GM18505 (cell line): ENCODE data around the gene LY86.
A peak's percentile ranks its signal among the peaks of the same experiment; 100 is the strongest.
"Not testable (repeated sequence)": the region's sequence is repeated elsewhere in the genome, so short reads cannot be mapped to it uniquely, and the experiment has no call there.

ENCODE experiments used
- ATAC-seq: cut with Tn5 transposase; IDR thresholded peaks from one replicate; pipeline ENCODE4 v1.9.1; 2021; ENCODE audit not compliant: unreplicated experiment
- POLR2A ChIP-seq: IDR thresholded peaks from 4 replicates; pipeline ENCODE4 v1.6.1; 2011; ENCODE audit warnings: borderline replicate concordance; ENCODE audit not compliant: insufficient read depth, insufficient read length; ENCODE audit errors: extremely low read depth

The LY86 gene

DNA sequence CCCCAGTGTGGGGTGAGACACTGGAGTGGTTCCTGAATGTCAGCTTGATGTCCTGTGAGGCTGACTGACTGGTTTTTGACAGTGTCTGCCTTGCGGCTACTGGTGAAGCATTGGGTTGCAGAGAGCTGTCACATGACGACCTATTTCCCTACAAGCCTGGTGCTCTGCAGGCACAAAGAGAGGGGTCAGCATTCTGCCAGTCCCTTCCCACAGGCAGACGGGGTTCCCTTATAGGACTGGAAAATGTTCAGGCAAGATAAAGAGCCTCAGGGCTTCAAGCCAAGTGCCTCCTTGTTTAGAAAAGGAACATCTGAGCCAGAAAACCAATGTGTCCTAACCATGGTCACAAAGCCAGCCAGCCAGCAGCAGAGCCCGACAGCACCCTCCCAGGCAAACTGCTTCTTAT lies 11.0 kb downstream of the LY86 start:
- TF ChIP-seq POLR2A: no peak
- no peak for ATAC-seq

DNA sequence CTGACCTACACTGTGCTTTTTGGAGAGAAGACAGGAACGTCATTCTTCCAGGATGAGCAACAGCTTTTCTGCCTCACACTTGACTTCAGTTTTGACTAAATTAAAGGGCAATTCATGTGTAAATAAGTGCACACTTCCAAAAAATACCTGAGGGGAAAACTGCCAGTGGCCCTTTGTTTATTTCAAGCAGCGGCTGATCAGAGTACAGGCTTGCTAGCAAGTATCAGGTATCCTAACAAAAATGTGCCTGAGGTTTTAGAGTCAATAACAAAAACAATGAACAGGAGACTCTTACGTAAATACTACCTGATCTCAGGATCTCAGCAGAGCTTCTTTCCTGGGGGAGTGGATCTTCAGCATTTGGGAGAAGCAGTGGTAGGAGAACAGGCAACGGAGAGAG lies 12.4 kb downstream of the LY86 start:
- no peak for ATAC-seq
- TF ChIP-seq POLR2A: no peak

DNA sequence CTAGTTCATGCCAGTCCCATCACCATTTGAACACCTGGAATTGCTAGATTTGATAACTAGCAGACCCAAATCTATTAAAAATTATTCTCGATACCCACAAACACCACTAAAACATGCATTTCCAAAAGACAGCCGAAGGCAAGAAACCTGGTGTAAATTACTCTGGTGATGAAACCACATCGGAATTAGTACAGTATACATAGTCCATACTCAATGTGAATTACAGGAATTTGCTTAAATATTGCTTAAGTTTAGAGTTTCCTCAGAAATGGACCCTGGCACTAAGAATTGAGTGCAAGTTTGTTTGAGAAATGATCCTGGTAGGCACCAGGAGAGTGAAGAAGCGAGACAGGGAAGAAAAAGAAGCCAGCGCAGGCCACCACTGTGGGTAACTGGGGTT lies 13.7 kb downstream of the LY86 start:
- ATAC-seq: no peak
- TF ChIP-seq POLR2A: no peak

DNA sequence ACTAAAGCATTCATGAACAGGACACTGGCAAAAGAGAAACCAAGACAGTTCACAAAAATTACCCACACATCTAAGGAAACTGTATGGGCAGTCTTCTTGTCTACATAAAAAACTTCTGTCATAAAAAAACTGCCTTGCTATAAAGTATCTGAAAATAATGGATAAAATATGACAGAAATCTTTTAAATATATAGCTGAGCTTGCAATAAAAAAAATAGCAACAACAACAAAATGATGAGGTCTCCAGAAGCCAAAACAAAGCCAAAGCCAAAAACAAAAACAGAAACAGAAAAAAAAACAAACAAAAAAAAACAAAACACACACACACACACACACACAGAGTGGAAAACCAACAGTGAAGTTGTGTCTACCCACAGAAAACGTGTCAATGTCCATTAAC lies 14.8 kb downstream of the LY86 start:
- no peak for ATAC-seq

DNA sequence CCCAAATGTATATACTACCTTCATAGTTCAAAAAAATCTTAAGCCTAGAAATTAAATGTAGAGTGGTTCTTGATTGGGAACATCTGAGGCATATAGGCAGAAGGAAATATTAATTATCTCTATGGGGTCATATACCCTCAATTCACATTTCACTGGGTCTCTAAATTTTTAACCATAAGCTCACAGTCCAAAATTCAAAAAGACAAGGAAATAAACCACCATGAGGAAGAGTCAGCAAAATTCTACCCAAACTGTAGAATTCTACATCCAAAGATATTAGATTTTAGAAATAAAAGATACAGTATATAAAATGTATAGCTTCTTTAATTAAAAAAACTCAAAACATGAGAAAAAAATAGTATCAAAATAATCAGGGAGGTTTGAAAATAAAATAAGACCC lies 15.5 kb downstream of the LY86 start:
- TF ChIP-seq POLR2A: no peak
- no peak for ATAC-seq

More for the DNA sequence above, 14.8 kb downstream of the LY86 start:
- TF ChIP-seq POLR2A: no peak

DNA sequence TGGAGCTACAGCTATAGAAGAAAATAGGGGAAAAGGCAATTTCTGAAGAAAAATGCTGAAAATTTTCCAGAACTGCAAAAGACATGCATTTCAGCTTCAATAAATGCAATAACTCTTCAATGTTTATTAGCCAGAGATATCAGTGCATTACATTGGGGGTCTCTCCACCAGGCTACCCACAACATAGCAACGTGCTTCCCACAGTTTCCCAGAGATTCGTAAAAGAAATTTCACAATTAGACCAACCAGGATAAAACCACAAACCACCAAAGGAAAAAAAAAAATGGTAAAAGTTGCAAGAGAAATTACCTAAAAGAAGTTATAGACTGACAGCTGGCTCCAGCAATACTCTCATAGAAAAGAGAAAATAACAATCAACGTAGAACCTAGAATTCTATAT lies 16.0 kb downstream of the LY86 start:
- no peak for TF ChIP-seq POLR2A
- ATAC-seq: no peak

DNA sequence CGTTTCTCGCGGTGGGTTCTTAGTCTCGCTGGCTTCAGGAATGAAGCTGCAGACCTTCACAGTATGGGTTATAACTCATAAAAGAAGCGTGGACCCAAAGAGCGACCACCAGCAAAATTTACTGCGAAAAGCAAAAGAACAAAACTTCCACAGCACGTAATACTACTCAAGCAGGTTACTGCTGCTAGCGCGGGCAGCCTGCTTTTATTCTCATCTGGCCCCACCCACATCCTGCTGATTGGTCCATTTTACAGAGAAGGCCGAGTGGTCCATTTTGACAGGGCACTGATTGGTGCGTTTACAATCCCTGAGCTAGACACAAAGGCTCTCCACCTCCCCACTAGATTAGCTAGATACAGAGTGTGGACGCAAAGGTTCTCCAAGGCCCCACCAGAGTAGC lies 17.4 kb downstream of the LY86 start:
- no peak for ATAC-seq
- no peak for TF ChIP-seq POLR2A

DNA sequence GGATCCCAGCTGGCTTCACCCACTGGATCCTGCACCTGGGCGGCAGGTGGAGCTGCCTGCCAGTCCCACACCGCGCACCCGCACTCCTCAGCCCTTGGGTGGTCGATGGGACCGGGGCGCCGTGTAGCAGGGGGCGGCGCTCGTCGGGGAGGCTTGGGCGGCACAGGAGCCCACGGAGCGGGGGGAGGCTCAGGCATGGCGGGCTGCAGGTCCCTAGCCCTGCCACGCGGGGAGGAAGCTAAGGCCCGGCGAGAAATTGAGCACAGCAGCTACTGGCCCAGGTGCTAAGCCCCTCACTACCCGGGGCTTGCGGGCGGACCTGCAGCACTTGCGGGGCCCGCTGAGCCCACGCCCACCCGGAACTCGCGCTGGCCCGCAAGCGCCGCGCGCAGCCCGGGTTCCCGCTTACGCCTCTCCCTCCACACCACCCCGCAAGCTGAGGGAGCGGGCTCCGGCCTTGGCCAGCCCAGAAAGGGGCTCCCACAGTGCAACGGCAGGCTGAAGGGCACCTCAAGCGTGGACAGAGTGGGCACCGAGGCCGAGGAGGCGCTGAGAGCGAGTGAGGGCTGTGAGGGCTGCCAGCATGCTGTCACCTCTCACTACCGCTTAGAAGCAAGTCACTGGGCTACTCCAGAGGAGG lies 18.0 kb downstream of the LY86 start:
- ATAC-seq: not testable (repeated sequence)

DNA sequence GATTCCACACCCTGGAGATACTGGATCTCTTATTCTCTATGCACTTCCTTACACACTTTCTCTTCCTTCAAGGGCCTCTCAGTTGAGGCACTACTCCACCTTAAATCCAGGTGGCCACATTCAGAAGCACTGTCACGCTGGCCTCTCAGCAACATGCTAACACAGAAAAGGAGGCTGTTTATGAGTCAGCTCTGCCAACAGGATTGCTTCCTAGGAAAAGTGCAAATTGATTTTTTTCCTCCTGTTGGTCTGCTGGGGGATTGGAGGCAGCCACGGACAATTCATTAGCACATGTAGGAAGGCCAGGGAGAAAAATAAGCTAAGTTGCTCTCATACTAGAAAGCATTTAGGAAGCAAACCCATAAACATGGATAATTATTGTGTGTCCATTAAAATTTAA lies 20.9 kb downstream of the LY86 start:
- TF ChIP-seq POLR2A: no peak
- ATAC-seq: no peak

DNA sequence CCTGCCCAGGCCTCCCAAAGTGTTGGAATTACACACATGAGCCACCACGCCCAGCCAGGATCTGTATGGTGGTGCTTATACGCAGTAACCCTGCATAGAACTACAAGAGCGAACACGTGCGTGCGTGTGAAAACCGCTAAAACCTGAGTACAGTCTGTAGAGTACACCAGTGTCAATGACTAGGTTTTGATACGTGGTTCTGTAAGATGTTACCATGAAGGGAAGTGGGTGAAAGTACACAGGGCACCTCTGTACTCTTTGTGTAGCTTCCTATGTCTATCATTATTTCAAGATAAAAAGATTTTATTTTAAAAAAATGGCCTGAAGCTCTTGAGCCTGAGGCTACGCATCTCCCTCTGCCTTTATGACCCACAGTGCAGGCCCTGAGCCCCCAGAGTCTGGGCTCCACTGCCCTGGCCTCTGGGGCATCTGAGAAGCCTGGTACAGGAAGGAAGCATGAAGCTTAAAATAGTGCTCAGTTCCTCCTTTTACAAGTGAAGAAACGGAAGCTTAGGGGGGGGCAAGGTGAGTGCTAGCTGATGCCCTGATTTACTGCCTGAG lies 21.6 kb downstream of the LY86 start:
- ATAC-seq: peak; percentile 94
- TF ChIP-seq POLR2A: peak; percentile 19

DNA sequence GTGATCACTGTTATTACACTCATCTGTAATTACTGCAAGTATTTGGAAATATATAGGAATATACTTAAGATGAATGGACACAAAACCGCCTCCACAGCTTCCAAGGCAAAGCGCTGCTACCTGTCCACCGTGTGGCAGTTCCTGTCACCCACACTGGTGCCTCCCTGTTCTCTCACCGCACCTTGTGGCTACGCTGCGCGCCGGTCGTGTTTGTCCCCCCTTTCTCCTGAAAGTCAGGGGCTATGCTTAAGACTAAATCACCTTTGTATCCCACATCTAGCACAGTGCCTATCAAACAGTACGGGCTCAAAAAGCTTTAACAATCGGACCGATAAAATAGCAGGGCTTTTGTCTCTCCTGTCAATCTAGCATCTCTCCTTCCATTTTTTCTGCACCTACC lies 23.0 kb downstream of the LY86 start:
- ATAC-seq: no peak
- no peak for TF ChIP-seq POLR2A

DNA sequence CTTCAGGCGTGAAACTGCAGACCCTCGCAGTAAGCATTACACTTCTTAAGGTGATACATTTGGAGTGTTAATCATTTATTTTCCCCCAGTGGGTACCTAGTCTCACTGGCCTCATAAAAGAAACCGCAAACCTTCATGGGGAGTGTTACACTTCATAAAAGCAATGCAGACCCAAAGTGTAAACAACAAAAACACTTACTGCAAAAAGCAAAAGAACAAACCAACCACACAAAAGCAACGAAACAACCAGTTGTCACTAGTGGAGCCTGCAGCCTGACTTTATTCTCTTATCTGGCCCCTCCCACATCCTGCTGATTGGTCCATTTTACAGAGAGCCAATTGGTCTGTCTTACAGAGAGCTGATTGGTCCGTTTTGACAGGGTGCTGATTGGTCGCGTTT lies 23.8 kb downstream of the LY86 start:
- TF ChIP-seq POLR2A: no peak
- ATAC-seq: no peak

DNA sequence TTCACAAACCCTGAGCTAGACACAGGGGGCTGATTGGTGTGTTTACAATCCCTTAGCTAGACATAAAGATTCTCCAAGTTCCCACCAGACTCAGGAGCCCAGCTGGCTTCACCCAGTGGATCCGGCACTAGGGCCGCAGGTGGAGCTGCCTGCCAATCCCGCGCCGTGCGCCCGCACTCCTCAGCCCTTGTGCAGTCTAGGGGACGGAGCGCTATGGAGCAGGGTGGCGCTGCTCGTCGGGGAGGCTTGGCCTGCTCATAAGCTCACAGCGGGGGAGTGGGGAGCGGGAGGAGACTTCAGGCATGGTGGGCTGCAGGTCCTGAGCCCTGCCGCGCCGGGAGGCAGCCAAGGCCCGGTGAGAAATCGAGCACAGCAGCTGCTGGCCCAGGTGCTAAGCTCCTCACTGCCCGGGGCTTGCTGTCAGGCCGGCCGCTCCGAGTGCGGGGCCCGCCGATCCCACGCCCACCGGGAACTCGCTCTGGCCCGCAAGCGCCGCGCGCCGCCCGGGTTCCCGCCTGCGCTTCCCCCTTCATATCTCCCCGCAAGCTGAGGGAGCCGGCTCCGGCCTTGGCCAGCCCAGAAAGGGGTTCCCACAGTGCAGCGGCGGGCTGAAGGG lies 24.7 kb downstream of the LY86 start:
- ATAC-seq: not testable (repeated sequence)

DNA sequence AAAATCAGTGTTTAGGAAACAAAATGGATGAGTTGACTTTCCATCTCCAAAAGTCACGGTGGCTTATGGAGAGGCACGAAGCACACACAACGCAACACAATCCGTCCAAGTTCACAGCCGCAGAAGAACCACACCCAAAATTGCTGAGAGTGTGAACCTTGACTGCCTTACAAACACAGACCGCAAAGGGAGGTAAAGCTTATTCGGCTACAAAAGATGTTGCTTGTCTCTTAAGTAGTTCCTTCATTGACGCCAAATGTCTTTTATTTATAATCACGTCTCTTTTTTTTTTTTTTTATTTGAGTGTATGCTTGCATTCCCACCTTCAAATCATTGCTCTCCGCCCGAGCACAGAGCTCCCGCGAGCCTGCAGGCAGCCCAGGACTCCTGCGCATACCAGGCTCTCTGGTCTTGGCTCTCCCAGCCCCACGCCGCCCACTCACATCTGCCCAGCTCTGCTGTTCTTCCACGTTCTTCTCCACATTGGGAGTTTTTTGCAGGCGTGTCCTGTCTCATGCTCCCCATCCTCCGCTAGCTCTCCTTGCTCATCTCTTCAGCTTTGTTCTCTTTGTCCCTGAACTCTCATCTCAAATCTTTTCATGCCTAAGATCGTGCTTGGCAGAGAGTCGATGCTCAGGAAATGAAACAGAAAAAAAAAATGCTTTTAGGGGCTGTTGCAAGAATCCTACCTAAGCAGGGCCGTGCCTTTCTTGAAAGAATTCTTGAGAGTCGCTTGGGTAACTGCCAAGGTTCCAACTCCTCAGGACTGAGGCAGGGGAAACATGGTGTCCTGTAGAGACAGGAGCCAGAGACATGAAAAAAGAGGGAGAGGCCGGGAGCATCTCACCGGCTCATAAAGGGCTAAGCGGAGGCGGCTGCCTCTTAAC lies 25.8 kb downstream of the LY86 start:
- no peak for ATAC-seq
- no peak for TF ChIP-seq POLR2A

DNA sequence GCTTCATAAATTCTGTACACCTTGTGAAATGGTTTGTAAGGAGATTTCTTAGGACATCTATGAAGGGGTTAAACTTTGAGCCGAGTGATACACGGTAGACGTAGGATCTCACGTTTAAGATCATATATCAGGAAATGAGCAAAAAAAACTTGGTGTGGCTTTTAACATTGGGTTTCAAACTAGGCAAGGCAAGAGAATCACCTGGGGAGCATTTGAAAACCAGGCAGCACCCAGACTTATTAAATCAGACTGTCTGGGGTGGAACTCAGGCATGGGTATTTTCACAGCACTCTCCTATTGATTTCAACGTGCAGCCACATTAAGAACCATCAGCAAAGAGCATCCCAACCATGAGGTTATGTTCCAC lies 26.4 kb downstream of the LY86 start:
- ATAC-seq: no peak
- TF ChIP-seq POLR2A: no peak

DNA sequence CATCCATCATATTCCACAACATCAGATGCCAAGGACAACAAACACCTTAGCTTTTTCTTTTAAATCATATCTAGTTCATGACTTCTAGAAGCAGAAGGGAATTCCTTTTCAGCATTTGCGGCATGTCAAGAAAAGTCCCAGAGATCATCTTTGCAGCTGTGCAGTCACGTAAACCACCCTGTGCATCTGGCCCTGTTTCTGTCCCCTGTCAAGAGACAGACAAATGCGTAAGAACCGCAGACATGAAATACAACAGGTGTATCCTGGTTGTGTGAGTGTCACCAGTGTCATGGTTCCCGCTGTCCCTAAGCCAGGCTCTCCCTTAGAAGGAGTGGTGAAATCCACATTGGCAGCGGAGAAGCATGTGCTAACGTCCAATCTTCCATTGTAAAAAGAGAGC lies 28.1 kb downstream of the LY86 start:
- ATAC-seq: no peak
- TF ChIP-seq POLR2A: no peak
